ENCODE data around the gene SNAI1. TPM values are rescaled to one million over a fixed set of nuclear protein-coding genes. Genes with fewer than 3 reads are reported as not detected.

SNAI1 gene
- total RNA-seq, 4 donors from 2014 or later, result 0.56 to 4.1 (median 1.4) TPM

GRCh38 chr20:50001784-50002311 lies 19.1 kb downstream of the SNAI1 start:
- DNase-seq (ENCODE audit: low spot score in 2 of 2), result no peak
- H3K9me3 ChIP-seq, result no peaks in the 10 kb centered on the region
- no peaks in the 10 kb centered on the region for H3K27me3 ChIP-seq
- no peak overlapping the region for H3K4me3 ChIP-seq
- H3K27ac ChIP-seq, result no peak overlapping the region
- TF ChIP-seq EP300 (IDR thresholded peaks at IDR 0.05) (no peak), POLR2A (IDR thresholded peaks at IDR 0.05) (no peak), POLR2AphosphoS5 (IDR thresholded peaks at IDR 0.05) (no peak), CTCF (IDR thresholded peaks at IDR 0.05) (no peak)
- H3K36me3 ChIP-seq, result no peaks in the 10 kb centered on the region
- H3K4me1 ChIP-seq, result no peaks in the 10 kb centered on the region
- WGBS, result 91% methylated on average over 9 of the region's 9 CpGs

GRCh38 chr20:50003253-50003656 lies 20.5 kb downstream of the SNAI1 start:
- no peak for DNase-seq (ENCODE audit: low spot score in 2 of 2)
- 72% methylated on average over 4 of the region's 4 CpGs for WGBS
- Histone ChIP-seq H3K4me1 (no peaks in the 10 kb centered on the region), H3K4me3 (no peak overlapping the region), H3K36me3 (no peaks in the 10 kb centered on the region), H3K27ac (no peak overlapping the region), H3K9me3 (no peaks in the 10 kb centered on the region), H3K27me3 (no peaks in the 10 kb centered on the region)
- TF ChIP-seq CTCF (IDR thresholded peaks at IDR 0.05), result no peak
- TF ChIP-seq EP300 (IDR thresholded peaks at IDR 0.05), result no peak

GRCh38 chr20:50004229-50004628 lies 21.4 kb downstream of the SNAI1 start:
- no peaks in the 10 kb centered on the region for H3K9me3 ChIP-seq
- 89% methylated on average over 4 of the region's 4 CpGs for WGBS
- DNase-seq (ENCODE audit: low spot score in 2 of 2), result no peak

GRCh38 chr20:50005471-50005981 lies 22.7 kb downstream of the SNAI1 start:
- Histone ChIP-seq H3K4me3 (no peak overlapping the region), H3K36me3 (no peaks in the 10 kb centered on the region), H3K27me3 (peaks cover 12% of the 10 kb centered on the region), H3K9me3 (no peaks in the 10 kb centered on the region), H3K27ac (no peak overlapping the region), H3K4me1 (peaks cover 7% of the 10 kb centered on the region)
- no peak for DNase-seq (ENCODE audit: low spot score in 2 of 2)
- TF ChIP-seq POLR2AphosphoS5 (IDR thresholded peaks at IDR 0.05), result no peak
- TF ChIP-seq EP300 (IDR thresholded peaks at IDR 0.05), result no peak
- TF ChIP-seq POLR2A (IDR thresholded peaks at IDR 0.05), result no peak
- no peak for TF ChIP-seq CTCF (IDR thresholded peaks at IDR 0.05)
- WGBS, result 81% methylated on average over 7 of the region's 7 CpGs

More at GRCh38 chr20:50004229-50004628, 21.4 kb downstream of the SNAI1 start:
- Histone ChIP-seq H3K27me3 (no peaks in the 10 kb centered on the region), H3K36me3 (no peaks in the 10 kb centered on the region), H3K27ac (no peak overlapping the region), H3K4me3 (no peak overlapping the region), H3K4me1 (no peaks in the 10 kb centered on the region)
- TF ChIP-seq POLR2A (IDR thresholded peaks at IDR 0.05) (no peak), CTCF (IDR thresholded peaks at IDR 0.05) (no peak), EP300 (IDR thresholded peaks at IDR 0.05) (no peak), POLR2AphosphoS5 (IDR thresholded peaks at IDR 0.05) (no peak)

GRCh38 chr20:50007369-50007768 lies 24.6 kb downstream of the SNAI1 start:
- H3K27ac ChIP-seq, result no peak overlapping the region
- 89% methylated on average over 2 of the region's 2 CpGs for WGBS
- H3K36me3 ChIP-seq, result no peaks in the 10 kb centered on the region
- H3K9me3 ChIP-seq, result no peaks in the 10 kb centered on the region
- TF ChIP-seq CTCF (IDR thresholded peaks at IDR 0.05) (no peak), POLR2A (IDR thresholded peaks at IDR 0.05) (no peak), EP300 (IDR thresholded peaks at IDR 0.05) (no peak), POLR2AphosphoS5 (IDR thresholded peaks at IDR 0.05) (no peak)
- peaks cover 7% of the 10 kb centered on the region for H3K4me1 ChIP-seq
- H3K4me3 ChIP-seq, result no peak overlapping the region
- DNase-seq (ENCODE audit: low spot score in 2 of 2), result no peak
- H3K27me3 ChIP-seq, result peaks cover 15% of the 10 kb centered on the region

All from suprapubic skin (tissue), 4 donors.